GM18498 (cell line): ENCODE measurements around the gene SEC63.
A peak's percentile ranks its signal among the peaks of the same experiment; 100 is the strongest.
"Not testable (repeated sequence)": the region's sequence is repeated elsewhere in the genome, so short reads cannot be mapped to it uniquely, and the experiment has no call there.

ENCODE experiments used
- ATAC-seq: cut with Tn5 transposase; IDR thresholded peaks from one replicate; pipeline ENCODE4 v1.9.1; 2021; ENCODE audit warnings: mild to moderate bottlenecking, moderate library complexity; ENCODE audit not compliant: unreplicated experiment

The SEC63 gene

DNA sequence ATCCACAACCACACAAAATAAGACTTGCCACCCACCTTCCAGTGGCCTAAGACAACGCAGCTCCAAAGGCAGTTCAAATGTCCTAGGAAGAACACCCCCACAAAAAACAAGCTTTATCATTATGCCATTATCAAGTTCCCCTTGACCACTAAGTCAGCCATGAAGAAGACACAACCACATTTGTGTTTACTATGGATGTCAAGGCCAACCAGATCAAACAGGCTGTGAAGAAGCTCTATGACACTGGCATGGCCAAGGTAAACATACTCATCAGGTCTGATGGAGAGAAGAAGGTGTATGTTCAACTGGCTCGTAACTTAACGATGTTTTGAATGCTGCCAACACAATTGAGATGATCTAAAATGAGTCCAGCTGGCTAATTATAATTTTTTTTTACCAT lies 26.1 kb downstream of the SEC63 start:
- ATAC-seq = no peak

DNA sequence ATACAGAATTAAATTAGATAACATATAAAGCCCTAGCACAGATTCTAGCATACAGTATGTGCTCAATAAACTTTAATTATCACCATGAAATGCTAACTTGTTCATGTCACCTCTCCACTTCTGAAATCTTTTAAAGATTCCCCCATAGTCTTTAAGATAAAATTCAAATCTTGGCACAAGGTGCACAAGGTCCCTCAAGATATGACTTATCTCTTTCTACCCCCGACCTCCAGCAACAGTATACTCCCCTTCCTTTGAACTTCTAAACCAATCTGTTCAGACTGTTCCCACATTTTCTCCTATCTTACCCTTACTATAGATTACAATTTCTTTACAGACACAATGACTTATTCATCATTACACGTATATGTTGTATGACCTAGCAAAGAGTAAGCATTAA lies 29.0 kb downstream of the SEC63 start:
- no peak for ATAC-seq

DNA sequence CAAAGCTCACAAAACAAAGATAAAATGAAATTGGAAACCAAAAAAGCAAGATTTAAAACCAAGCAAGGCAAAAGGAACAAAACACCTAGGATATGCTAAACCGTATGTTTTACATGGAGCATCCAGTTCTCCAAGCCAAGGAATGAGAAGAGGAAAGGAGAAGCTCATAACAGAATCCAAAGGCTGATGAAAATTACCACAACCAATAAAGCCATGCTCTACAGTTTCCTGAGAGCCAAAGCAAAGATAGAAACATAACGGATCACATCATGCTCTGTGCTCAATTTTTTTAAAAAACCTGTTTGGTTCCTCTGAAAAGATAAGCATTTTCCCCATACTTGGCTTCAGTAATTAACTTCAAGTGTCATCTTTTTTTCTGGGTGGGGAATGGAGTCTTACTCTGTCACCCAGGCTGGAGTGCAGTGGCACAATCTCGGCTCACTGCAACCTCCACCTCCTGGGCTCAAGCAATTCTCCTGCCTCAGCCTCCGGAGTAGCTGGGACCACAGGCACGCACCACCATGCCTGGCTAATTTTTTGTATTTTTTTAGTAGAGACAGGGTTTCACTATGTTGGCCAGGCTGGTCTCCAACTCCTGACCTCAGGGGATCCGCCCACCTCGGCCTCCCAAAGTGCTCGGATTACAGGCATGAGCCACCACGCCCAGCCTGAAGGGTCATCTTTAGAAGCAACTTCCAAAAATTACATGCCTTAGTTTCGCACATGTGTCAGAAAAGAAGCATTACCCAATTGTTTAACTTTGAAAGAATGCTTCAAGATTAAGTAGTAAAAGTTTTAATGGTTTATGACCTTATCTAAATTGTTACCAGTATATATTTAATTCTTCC lies 31.1 kb downstream of the SEC63 start:
- ATAC-seq = not testable (repeated sequence)

DNA sequence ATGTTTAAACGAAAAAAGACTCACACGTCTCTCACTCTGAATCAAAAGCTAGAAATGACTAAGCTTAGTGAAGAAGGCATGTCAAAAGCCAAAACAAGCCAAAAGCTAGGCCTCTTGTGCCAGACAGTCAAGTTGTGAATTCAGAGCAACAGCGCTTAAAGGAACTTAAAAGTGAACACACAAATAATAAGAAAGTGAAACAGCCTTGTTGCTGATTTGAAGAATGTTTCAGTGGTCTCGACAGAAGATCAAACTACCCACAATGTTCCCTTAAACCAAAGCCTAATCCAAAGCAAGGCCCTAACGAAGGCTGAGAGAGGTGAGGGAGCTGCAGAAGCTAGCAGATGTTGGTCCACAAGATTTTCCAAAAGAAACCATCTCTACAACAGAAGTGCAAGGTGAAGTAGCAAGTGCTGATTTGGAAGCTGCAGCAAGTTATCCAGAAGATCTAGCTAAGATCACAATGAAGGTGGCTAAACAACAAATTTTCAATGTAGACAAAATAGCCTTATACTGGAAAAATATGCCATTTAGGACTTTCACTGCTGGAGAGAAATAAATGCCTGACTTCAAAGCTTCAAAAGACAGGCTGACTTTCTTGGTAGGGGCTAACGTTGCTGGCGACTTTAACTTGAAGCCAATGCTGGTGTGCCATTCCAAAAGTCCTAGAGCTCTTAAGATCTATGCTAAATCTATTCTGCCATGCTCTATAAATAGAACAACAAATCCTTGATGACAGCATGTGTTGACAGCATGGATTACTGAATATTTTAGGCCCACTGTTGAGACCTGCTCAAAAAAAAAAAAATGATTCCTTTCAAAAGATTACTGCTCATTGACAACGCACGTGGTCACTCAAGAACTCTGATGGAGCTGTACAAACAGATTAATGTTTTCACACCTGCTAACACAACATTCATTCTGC lies 40.3 kb downstream of the SEC63 start:
- ATAC-seq = no peak

DNA sequence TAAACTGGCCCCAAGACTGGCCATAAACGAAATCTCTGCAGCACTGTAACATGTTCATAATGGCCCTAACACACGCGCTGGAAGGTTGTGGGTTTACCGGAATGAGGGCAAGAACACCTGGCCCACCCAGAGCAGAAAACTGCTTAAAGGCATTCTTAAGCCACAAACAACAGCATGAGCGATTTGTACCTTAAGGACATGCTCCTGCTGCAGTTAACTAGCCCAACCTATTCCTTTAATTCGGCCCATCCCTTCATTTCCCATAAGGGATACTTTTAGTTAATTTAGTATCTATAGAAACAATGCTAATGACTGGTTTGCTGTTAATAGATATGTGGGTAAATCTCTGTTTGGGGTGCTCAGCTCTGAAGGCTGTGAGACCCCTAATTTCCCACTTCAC lies 41.0 kb downstream of the SEC63 start:
- ATAC-seq = not testable (repeated sequence)

DNA sequence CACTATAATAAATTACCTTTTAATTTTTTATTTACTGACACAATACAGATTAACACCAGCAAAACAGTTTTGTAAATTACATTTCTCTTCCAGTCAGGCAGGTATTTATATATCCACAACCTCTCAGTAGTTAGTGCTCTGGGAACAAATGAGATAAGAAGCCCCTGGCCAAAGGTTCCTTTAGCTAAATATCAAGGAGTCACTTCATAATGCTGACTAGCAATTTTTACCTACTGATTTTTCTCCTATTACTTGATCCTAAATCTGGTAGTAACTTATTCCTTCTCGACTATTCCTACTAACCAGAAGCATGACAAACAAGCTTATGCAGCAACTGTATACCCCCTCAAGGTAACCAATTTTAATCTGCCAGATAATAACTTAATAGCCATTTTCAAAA lies 46.3 kb downstream of the SEC63 start:
- no peak for ATAC-seq

DNA sequence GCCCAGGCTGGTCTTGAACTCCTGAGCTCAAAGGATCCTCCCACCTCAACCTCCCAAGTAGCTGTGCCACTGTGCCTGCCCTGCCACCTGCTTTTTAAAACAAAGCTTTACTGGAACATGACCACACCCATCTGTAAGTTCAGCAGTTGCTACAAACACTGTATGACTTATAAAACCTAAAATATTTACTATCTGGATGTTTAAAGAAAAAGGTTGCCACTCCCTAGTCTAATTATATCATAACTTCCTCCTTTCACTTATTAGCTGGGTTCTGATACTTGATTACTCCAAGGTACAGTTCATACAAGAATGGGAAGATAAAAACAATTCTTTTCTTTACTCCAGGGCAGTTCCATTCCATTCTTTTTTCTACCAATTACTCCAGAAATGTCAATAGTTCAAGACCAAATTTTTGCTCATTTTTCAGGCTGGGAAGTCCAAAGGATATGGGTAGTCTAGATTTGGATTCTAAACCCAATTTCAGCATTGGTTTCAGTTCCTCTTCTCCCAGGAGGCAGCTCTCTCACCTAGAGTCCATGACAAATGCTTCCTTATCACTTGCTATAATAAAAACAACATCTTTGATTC lies 63.1 kb downstream of the SEC63 start:
- no peak for ATAC-seq

DNA sequence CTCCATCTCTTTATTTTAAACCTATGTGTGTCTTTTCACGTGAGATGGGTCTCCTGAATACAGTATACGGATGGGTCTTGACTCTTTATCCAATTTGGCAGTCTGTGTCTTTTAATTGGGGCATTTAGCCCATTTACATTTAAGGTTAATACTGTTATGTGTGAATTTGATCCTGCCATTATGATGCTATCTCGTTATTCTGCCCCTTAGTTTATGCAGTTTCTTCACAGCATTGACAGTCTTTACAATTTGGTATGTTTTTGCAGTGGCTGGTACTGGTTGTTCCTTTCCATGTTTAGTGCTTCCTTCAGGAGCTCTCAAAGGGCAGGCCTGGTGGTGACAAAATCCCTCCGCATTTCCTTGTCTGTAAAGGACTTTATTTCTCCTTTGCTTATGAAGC lies 67.6 kb downstream of the SEC63 start:
- not testable (repeated sequence) for ATAC-seq

DNA sequence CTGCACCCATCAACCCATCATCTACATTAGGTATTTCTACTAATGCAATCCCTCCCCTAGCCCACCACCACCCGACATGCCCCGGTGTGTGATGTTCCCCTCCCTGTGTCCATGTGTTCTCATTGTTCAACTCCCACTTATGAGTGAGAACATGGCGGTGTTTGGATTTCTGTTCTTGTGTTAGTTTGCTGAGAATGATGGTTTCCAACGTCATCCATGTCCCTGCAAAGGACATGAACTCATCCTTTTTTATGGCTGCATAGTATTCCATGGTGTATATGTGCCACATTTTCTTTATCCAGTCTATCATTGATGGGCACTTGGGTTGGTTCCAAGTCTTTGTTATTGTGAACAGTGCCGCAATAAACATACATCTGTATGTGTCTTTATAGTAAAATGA lies 72.1 kb downstream of the SEC63 start:
- ATAC-seq = not testable (repeated sequence)

DNA sequence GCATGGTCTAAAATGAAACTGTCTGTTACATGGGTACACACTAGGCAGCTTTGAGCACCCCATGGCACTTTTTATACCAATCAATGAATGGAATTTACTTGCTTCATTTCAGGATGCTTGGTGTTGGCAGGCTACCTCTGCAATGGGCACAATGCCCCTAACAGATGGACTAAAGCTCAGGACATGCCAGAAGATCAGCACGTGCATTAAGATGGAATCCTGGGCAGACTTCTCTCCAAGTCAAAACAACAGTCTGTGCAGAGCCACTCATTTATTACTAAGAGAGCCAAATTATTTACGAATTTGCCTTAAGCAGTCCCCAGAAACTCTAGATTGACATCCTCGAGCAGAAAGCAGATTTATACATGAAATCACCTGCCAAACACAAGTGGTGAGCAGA lies 78.1 kb downstream of the SEC63 start:
- ATAC-seq = no peak

DNA sequence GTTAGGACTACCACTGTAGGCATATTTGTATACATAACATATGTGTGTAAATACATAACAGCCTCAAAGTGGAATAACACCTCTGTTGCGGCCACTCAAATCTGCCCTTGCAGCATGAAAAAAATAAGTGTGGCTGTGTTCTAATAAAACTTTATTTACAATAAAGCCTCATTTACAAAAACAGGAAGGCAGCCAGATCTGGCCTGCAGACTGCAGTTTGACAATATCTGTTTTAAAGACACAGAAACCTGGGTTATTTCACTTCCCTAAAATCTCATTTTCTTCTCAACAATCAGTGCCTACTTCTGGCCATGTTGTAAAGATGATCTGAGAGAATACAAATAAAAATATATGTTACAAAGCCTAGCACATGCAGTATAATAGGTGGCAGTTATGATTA lies 80.0 kb downstream of the SEC63 start:
- no peak for ATAC-seq

DNA sequence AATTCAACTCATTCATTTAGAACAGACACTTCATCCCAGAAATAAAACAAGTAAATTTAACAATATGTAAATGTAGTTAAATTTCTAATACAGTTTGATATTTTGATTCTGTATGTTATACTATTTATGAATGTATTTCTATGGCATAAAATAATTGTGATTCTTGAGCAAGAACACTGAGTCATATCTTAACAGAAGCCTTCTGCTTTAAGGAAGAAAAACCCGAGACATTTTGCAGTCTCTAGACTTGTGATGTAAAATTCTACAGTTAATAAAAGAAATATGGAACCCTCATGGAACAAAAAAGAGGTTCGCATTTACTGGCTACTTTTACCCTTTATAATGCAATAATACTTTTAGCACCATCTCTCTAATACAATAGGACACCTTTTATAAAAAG lies 86.0 kb downstream of the SEC63 start:
- no peak for ATAC-seq

DNA sequence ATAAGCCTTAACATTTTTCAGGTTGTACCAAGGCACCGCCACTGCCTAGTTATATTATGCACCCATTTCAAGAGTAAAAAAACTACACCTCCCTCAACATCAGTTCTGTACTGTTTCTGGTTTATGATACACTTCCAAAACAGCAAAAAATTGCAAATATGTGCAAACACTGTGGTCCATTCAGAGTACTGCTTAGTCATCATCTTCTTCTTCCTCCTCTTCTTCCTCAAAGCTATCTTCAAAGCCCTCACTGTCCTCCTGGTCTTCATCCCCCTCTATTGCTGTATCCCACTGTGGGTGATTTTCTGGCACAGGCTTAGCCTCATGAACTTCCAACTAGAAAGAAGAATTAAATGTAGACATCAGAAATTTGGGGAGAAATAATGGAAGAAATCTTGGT lies 86.5 kb downstream of the SEC63 start:
- ATAC-seq = not testable (repeated sequence)

DNA sequence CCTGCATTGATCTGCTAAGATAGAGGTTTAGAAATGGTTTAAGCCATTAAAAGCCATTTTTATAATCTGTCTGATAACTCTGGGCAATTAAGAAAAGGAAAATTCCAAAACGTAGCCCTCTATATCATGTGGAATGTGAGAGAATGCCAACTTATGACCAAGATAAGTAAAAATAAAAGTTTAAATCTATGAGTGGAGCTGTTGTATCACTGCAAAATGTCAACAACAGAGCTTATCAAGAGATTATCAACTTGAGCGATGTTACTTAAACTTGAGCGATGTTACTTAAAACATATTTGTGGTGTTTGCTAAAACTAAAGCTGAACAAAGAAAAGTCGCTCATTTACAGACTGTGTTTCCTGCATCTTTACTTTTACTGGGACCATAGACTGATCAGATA lies 87.0 kb downstream of the SEC63 start:
- no peak for ATAC-seq

DNA sequence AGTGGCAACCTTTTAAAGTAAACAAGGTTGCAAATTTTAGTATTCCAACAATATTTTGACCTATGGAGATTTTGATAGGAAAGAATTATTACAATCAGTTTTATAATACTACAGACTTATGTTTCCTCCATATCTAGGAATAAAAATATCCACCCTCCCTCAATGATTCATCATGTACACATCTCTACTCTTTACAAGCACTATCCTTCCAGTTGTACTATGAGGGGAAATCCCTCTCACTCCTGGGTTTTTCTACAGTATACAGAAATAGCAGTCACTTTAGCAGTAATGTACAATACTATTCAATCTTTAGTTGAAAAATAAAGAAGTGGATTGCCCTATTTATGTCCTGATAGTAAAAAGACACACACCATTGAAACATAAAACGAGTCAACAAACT lies 87.6 kb downstream of the SEC63 start:
- ATAC-seq = no peak

DNA sequence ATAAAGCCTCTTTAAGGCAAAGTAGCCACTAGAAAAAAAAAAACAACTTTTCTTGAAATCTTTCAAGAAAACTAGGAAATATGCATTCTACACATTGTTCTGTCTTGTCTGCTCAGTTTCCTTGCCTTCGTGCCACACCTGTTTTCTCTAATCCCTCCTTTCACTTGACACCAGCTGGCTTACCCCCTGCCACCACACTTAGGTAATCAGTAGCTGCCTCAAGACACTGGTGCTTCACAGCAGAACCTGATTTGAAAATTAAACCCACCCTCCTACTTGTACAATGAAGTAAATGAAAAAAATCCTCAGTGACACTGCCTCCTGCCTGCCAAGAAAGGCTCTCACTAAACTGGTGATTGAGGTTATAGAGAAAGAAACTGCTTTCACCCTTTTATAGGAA lies 88.1 kb downstream of the SEC63 start:
- ATAC-seq = no peak

DNA sequence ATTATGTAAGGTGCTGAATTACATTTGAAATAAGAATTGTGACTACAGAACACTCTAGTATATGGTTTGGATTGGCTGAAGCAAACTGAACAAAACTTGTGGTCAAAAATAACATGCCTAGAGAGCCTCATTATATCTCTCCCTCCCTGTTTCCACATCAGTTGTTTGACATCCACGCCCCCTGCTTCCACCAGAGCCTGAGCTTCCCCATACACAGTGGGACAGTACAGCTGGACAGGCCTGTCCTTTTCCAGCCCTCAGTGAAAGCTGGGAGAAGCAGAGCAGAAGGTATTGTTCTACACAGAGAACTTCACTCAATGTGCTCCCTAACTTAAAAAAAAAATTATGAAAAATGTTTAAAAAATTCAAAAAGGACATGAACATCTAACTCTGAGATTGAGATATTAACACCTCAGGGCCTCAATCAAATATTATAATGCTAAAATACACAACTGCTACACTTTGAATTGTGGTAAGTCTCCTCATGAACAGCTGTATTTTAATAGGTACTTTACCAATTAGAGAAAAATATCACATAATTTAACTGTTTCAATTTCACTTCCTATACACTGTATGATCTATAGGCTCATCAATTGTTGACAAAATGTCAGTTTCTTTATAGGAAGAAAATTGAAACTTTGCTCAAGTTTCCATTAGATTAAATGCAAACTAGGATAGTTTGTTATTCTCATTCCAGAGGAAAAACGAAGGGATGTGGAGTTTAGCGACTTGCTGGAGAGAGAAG lies 89.0 kb downstream of the SEC63 start:
- peak; percentile 41 for ATAC-seq

DNA sequence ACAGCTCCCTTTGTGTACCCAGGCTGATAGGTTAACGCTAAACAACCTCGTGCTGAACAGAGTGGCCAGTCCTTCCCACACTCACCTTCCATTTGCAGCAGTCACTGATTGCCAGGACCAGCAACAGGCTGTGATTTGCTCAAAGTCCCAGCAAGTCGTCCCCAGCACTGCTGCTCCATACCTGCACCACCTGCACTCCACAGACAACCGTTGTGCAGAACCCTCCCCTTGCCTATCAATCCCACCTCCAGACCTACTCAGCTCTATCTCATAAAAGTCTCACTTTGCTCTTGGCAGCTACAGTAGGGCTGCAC lies 90.7 kb downstream of the SEC63 start:
- no peak for ATAC-seq

DNA sequence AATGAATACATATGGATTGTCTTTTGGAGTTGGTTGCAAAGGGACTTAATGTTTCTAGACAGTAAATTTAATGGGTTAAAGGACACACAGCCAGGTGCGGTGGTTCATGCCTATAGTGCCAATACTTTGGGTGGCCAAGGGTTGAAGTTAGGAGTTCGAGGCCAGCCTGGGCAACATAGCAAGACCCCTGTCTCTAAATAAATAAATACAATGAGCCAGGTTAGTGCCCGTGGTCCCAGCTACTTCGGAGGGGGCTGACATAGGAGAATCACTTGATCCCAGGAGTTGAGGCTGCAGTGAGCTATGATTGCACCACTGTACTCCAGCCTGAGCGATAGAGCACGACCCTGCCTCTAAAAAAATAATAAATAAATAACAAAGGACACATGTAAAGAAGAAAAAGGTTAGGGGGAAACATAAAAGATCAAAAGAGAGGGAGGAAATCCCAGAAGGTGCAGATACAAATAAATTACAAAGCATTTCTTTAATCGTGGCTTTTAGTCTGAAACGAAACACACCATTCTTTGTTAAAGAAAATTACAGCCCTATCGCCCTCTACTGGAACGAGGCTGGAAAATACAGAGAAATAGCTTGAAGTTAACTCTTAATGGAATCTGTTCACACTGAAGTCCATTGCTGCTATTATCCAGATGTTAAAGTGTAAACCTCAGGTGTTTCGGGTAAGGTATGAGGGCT lies 91.3 kb downstream of the SEC63 start:
- ATAC-seq = no peak
